Stimulated activated CD8-positive, alpha-beta memory T cell treated with anti-CD3 and anti-CD28 coated beads, Interleukin-12 subunit alpha, Interleukin-12 subunit beta, amount 100 ng/mL, for 1 hour (primary cell): ENCODE measurements around the gene MBD4.
A peak's percentile ranks its signal among the peaks of the same experiment; 100 is the strongest.
"Not testable (repeated sequence)": the region's sequence is repeated elsewhere in the genome, so short reads cannot be mapped to it uniquely, and the experiment has no call there.

Experiments used
- DNase-seq: peaks from one replicate; pipeline ENCODE4 v3.0.0-alpha.2; 2020; ENCODE audit warnings: low read depth

Gene MBD4

GRCh38 chr3:129439817-129440617 lies at the start of gene MBD4, which contains the start of gene IFT122:
TSS of gene MBD4 (minus strand) at chr3:129439948. CDS start at chr3:129439833, 115 bp downstream.
TSS of gene IFT122 (plus strand) at chr3:129440224. CDS start at chr3:129440331, 107 bp downstream.
- peak; percentile 98 for DNase-seq

GRCh38 chr3:129489258-129489657 lies 49.5 kb upstream of the MBD4 start:
- not testable (repeated sequence) for DNase-seq

- DNase-seq: not testable (repeated sequence)
Measured at GRCh38 chr3:129487868-129488335, 48.2 kb upstream of the MBD4 start.

GRCh38 chr3:129487183-129487867 lies 47.6 kb upstream of the MBD4 start:
- no peak for DNase-seq

GRCh38 chr3:129486664-129487035 lies 46.9 kb upstream of the MBD4 start:
- DNase-seq: no peak

GRCh38 chr3:129485721-129486663 lies 46.2 kb upstream of the MBD4 start:
- no peak for DNase-seq

GRCh38 chr3:129485146-129485545 lies 45.4 kb upstream of the MBD4 start:
- not testable (repeated sequence) for DNase-seq

GRCh38 chr3:129483870-129484269 lies 44.1 kb upstream of the MBD4 start:
- DNase-seq: no peak

GRCh38 chr3:129482721-129483120 lies 43.0 kb upstream of the MBD4 start:
- DNase-seq: no peak

GRCh38 chr3:129481766-129482332 lies 42.1 kb upstream of the MBD4 start:
- DNase-seq: no peak

GRCh38 chr3:129481225-129481765 lies 41.5 kb upstream of the MBD4 start:
- not testable (repeated sequence) for DNase-seq

GRCh38 chr3:129476586-129476985 lies 36.8 kb upstream of the MBD4 start:
- DNase-seq: no peak

GRCh38 chr3:129475863-129476262 lies 36.1 kb upstream of the MBD4 start:
- no peak for DNase-seq

GRCh38 chr3:129474984-129475804 lies 35.4 kb upstream of the MBD4 start:
- DNase-seq: no peak

GRCh38 chr3:129473769-129474152 lies 34.0 kb upstream of the MBD4 start:
- no peak for DNase-seq

- no peak for DNase-seq
Measured at GRCh38 chr3:129473067-129473768, 33.5 kb upstream of the MBD4 start.

- no peak for DNase-seq
Measured at GRCh38 chr3:129470861-129471260, 31.1 kb upstream of the MBD4 start.

GRCh38 chr3:129469026-129469425 lies 29.3 kb upstream of the MBD4 start:
- no peak for DNase-seq

GRCh38 chr3:129467932-129468331 lies 28.2 kb upstream of the MBD4 start:
- DNase-seq: no peak

- DNase-seq: no peak
Measured at GRCh38 chr3:129463716-129464115, 24.0 kb upstream of the MBD4 start.
